ENCODE measurements around the gene CYP3A4. TPM values are rescaled to one million over a fixed set of nuclear protein-coding genes. Genes with fewer than 3 reads are reported as not detected.

CYP3A4 gene
- total and polyA plus RNA-seq, 2 of the 13 experiments (the other 11 are each of a cell fraction or from before 2014, with no cell fraction given): 0.11 to 0.24 TPM

DNA sequence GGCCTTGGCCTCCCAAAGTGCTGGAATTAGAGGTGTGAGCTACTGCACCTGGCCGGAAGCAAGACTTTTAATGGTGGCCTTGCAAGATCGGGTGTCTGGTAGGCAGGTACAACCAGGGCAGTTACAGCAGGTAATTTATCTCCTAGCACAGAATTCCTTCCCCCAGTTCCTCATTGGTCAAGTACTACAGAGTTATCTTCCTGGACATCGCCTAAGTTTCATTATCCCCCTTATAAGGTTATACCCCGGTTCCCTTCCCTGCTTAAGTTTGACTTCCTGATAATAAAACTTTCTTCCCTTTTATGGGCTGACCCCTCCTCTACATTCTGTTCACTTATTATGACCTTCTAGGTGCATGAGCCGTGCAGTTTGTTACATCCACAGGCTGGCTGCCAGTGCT is 24.8 kb upstream of the CYP3A4 start:
- FAIRE-seq: no peak
- WGBS (ENCODE audit: low lambda C conversion rate): 93% methylated on average over 5 of the region's 5 CpGs

DNA sequence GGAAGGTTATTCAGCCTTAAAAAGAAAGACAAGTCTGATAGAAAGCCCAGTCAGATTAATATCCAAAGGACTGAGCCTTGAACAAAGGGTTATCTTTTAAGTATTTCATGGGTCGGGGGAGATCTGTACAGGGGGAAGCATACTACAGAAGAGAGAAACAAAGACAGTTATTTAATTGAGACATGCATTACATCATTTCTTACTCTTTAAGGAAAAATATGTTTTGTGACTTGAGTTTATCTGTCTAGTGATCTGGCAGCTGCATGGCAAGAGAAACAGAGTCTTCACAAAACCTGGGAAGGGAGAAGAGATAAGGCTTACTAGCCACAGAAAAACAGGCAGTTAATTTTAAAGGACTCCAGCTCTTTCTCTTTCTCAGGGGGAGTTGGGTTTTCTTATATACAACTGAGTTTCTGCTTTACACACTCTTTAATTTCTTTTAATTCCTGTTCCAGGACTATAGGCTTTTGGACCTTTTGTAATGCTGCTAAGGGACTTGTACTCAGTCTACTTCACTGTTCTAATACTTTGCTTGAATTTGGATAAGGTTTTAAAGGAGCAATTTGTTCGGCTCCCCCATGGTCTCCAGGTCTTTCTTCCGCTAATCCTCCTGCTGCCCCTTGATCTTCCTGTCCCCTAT is 23.0 kb upstream of the CYP3A4 start:
- intact Hi-C loops (cut with micrococcal nuclease; ENCODE audit: unreplicated experiment): no loop called here
- Histone ChIP-seq H3K4me3 (replicated peaks in 1 of 3; ENCODE audit: insufficient read depth in 1 of 3, low read depth in 2 of 3, low read length in 3 of 3) (no peak overlapping the region), H3K9me3 (ENCODE audit: low read length) (peaks cover 4% of the 10 kb centered on the region; the same call in 1 of the 2 replicates), H3K27me3 (ENCODE audit: control insufficient read depth in 1 of 2, insufficient read depth in 2 of 2, low read length in 2 of 2) (no peaks in the 10 kb centered on the region), H3K27ac (ENCODE audit: extremely low read length, insufficient read depth, low read length) (no peak overlapping the region), H3K36me3 (replicated peaks in 1 of 2; ENCODE audit: control insufficient read depth in 1 of 2, insufficient read depth in 2 of 2, low read length in 2 of 2) (no peaks in the 10 kb centered on the region), H4K20me1 (ENCODE audit: insufficient read depth, low read length) (no peaks in the 10 kb centered on the region), H3K9ac (ENCODE audit: insufficient read depth, low read depth, low read length) (no peak overlapping the region), H3K4me1 (ENCODE audit: insufficient read depth, low read length) (peaks cover 14% of the 10 kb centered on the region), H3K79me2 (ENCODE audit: insufficient read depth, low read length) (no peaks in the 10 kb centered on the region), H3K4me2 (ENCODE audit: low read depth, low read length) (no peak overlapping the region), H2AFZ (ENCODE audit: low read length) (no peak overlapping the region)
- BruUV-seq (replicated peaks): no TSS peak
- no peak for ATAC-seq
- no peak for DNase-seq (ENCODE audit: low spot score)
- 82% methylated on average over 3 of the region's 3 CpGs for WGBS (ENCODE audit: low lambda C conversion rate)
- CTCF ChIA-PET (ENCODE audit: low intra/inter-chr PET ratio, low total read pairs): no interaction called here
- TF ChIP-seq ATF7 (IDR thresholded peaks at IDR 0.05): peak; percentile 10; the same call in 1 of the 2 replicates
- TF ChIP-seq ATF7 (CRISPR knock-in tag; IDR thresholded peaks at IDR 0.05): no peak
- TF ChIP-seq YY1 (IDR thresholded peaks at IDR 0.05; ENCODE audit: insufficient read depth, insufficient replicate concordance, low read depth, low read length): no peak
- TF ChIP-seq, protein P1, sequence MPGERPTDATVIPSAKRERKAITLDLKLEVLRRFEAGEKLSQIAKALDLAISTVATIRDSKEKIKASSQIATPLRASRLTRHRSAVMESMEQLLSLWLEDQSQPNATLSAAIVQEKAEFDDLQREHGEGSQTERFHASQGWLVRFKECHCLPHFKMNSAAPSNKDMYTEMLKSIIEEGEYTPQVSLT (CRISPR knock-in tag; IDR thresholded peaks at IDR 0.05; ENCODE audit: borderline replicate concordance, low read depth): no peak
- FAIRE-seq: no peak
- POLR2A ChIA-PET: no interaction called here
- in situ Hi-C loops (cut with HindIII; ENCODE audit: extremely low pct_ligation_motif_present, low pct_unique_long_range_greater_than_20kb): no loop called here

More for the DNA sequence above, 24.8 kb upstream of the CYP3A4 start:
- TF ChIP-seq SOX5 (CRISPR knock-in tag; IDR thresholded peaks at IDR 0.05; ENCODE audit: borderline replicate concordance) (no peak), FOXM1 (CRISPR knock-in tag; IDR thresholded peaks at IDR 0.05) (no peak), EHMT2 (IDR thresholded peaks at IDR 0.05; ENCODE audit: borderline replicate concordance, low read depth, low read length) (no peak), ZNF263 (CRISPR knock-in tag; IDR thresholded peaks at IDR 0.05) (no peak), ZNF317 (CRISPR knock-in tag; IDR thresholded peaks at IDR 0.05) (no peak), ZNF121 (CRISPR knock-in tag; IDR thresholded peaks at IDR 0.05) (no peak), NCOR1 (IDR thresholded peaks at IDR 0.05; ENCODE audit: borderline replicate concordance, low read length) (no peak), FOXC1 (CRISPR knock-in tag; IDR thresholded peaks at IDR 0.05; ENCODE audit: borderline replicate concordance) (no peak), SKI (IDR thresholded peaks at IDR 0.05; ENCODE audit: partially characterized antibody) (no peak)
- TF ChIP-seq, protein P2, sequence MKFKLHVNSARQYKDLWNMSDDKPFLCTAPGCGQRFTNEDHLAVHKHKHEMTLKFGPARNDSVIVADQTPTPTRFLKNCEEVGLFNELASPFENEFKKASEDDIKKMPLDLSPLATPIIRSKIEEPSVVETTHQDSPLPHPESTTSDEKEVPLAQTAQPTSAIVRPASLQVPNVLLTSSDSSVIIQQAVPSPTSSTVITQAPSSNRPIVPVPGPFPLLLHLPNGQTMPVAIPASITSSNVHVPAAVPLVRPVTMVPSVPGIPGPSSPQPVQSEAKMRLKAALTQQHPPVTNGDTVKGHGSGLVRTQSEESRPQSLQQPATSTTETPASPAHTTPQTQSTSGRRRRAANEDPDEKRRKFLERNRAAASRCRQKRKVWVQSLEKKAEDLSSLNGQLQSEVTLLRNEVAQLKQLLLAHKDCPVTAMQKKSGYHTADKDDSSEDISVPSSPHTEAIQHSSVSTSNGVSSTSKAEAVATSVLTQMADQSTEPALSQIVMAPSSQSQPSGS (CRISPR knock-in tag; IDR thresholded peaks at IDR 0.05): no peak
- Histone ChIP-seq H3K79me2 (ENCODE audit: insufficient read depth, low read length) (no peaks in the 10 kb centered on the region), H3K36me3 (replicated peaks in 1 of 2; ENCODE audit: control insufficient read depth in 1 of 2, insufficient read depth in 2 of 2, low read length in 2 of 2) (no peaks in the 10 kb centered on the region), H3K4me3 (replicated peaks in 1 of 3; ENCODE audit: insufficient read depth in 1 of 3, low read depth in 2 of 3, low read length in 3 of 3) (no peak overlapping the region), H3K27ac (ENCODE audit: extremely low read length, insufficient read depth, low read length) (no peak overlapping the region), H3K27me3 (ENCODE audit: control insufficient read depth in 1 of 2, insufficient read depth in 2 of 2, low read length in 2 of 2) (no peaks in the 10 kb centered on the region), H3K4me2 (ENCODE audit: low read depth, low read length) (no peak overlapping the region), H2AFZ (ENCODE audit: low read length) (no peak overlapping the region), H3K4me1 (ENCODE audit: insufficient read depth, low read length) (no peaks in the 10 kb centered on the region), H3K9me3 (ENCODE audit: low read length) (peaks cover 4% of the 10 kb centered on the region; the same call in 1 of the 2 replicates), H4K20me1 (ENCODE audit: insufficient read depth, low read length) (no peaks in the 10 kb centered on the region), H3K9ac (ENCODE audit: insufficient read depth, low read depth, low read length) (no peak overlapping the region)
- ATAC-seq (no peak), DNase-seq (ENCODE audit: low spot score) (no peak)
- intact Hi-C loops (cut with micrococcal nuclease; ENCODE audit: unreplicated experiment) (no loop called here), in situ Hi-C loops (cut with HindIII; ENCODE audit: extremely low pct_ligation_motif_present, low pct_unique_long_range_greater_than_20kb) (no loop called here)
- CTCF ChIA-PET (ENCODE audit: low intra/inter-chr PET ratio, low total read pairs): no interaction called here
- no TSS peak for BruUV-seq (replicated peaks)
- POLR2A ChIA-PET: no interaction called here

All from HepG2 (cell line).